ENCODE results near the gene MAPKAPK2.
"Not testable (repeated sequence)": the region's sequence is repeated elsewhere in the genome, so short reads cannot be mapped to it uniquely, and the experiment has no call there.

MAPKAPK2 gene

GRCh38 chr1:206774093-206774492 is 89.4 kb downstream of the MAPKAPK2 start:
- no peak for DNase-seq (ENCODE audit: low read depth, low spot score)

- no peak for DNase-seq (ENCODE audit: low read depth, low spot score)
Observed at GRCh38 chr1:206776229-206776628, 91.5 kb downstream of the MAPKAPK2 start.

- no peak for DNase-seq (ENCODE audit: low read depth, low spot score)
Observed at GRCh38 chr1:206778031-206778430, 93.3 kb downstream of the MAPKAPK2 start.

GRCh38 chr1:206778911-206779310 is 94.2 kb downstream of the MAPKAPK2 start:
- DNase-seq (ENCODE audit: low read depth, low spot score) = not testable (repeated sequence)

- DNase-seq (ENCODE audit: low read depth, low spot score) = no peak
Observed at GRCh38 chr1:206779638-206780037, 94.9 kb downstream of the MAPKAPK2 start.

- no peak for DNase-seq (ENCODE audit: low read depth, low spot score)
Observed at GRCh38 chr1:206782448-206782847, 97.7 kb downstream of the MAPKAPK2 start.

- no peak for DNase-seq (ENCODE audit: low read depth, low spot score)
Observed at GRCh38 chr1:206783506-206783905, 98.8 kb downstream of the MAPKAPK2 start.
